HepG2 (cell line): ENCODE measurements around the gene ACACB. TPM values are rescaled to one million over a fixed set of nuclear protein-coding genes. Genes with fewer than 3 reads are reported as not detected.

Source experiments
- ARID5B ChIP-seq: IDR thresholded peaks from 2 replicates; pipeline ENCODE4 v1.4.0; 2020; ENCODE audit warnings: mild to moderate bottlenecking, missing genetic modification reagents
- ATF4 ChIP-seq, 2 experiments: fragments of 450-650 bp in 1 of 2; sonication (generic) in 1 of 2; formaldehyde crosslinking; IDR thresholded peaks; 2 replicates each; pipeline versions ENCODE4 v1.5.0 to v1.8.0; 2020 to 2022; ENCODE audit warnings: mild to moderate bottlenecking in 1 of 2, missing genetic modification reagents in 1 of 2
- E2F5 ChIP-seq: sonication (generic); formaldehyde crosslinking; conservative IDR thresholded peaks from 2 replicates; pipeline ENCODE4 v1.4.0; 2020; ENCODE audit warnings: missing genetic modification reagents
- FOXM1 ChIP-seq: sonication (generic); formaldehyde crosslinking; IDR thresholded peaks from 2 replicates; pipeline ENCODE4 v1.5.0; 2020; ENCODE audit warnings: missing genetic modification reagents
- MAX ChIP-seq: IDR thresholded peaks from 2 replicates; pipeline ENCODE4 v1.6.1; 2012; ENCODE audit warnings: inconsistent platforms
- MXD4 ChIP-seq: IDR thresholded peaks from 2 replicates; pipeline ENCODE4 v1.6.1; 2016; ENCODE audit warnings: mild to moderate bottlenecking, missing biosample characterization, missing genetic modification reagents
- REST ChIP-seq, 2 experiments: IDR thresholded peaks; 2 replicates each; pipeline ENCODE4 v1.6.1; 2011 to 2012; ENCODE audit warnings: low read length in 2 of 2, borderline replicate concordance in 1 of 2, low read depth in 1 of 2, mild to moderate bottlenecking in 1 of 2, moderate library complexity in 1 of 2
- RNF2 ChIP-seq: fragments of 450-650 bp; conservative IDR thresholded peaks from 2 replicates; pipeline ENCODE4 v1.6.1; 2016; ENCODE audit warnings: low read depth
- SAP130 ChIP-seq: IDR thresholded peaks from 2 replicates; pipeline ENCODE4 v1.6.1; 2016; ENCODE audit warnings: low read depth
- SOX6 ChIP-seq, 2 experiments: fragments of 450-650 bp in 1 of 2; sonication (generic) in 1 of 2; formaldehyde crosslinking in 1 of 2; IDR thresholded peaks; 2 replicates each; pipeline versions ENCODE4 v1.4.0 to v1.6.1; 2017 to 2020; ENCODE audit warnings: antibody characterized with exemption in 1 of 2, mild to moderate bottlenecking in 1 of 2, missing genetic modification reagents in 1 of 2
- TFDP2 ChIP-seq: sonication (generic); formaldehyde crosslinking; IDR thresholded peaks from 2 replicates; pipeline ENCODE4 v1.4.0; 2020; ENCODE audit warnings: missing genetic modification reagents
- polyA plus RNA-seq, 8 experiments: library from polyadenylated mRNA; depleted of rRNA in 3 of 8; stranded (reverse) in 7 of 8; unstranded in 1 of 8; fragments of >200 nt; fragmentation: Illumina TruSeq in 4 of 8; extraction: Trizol in 4 of 8; gene quantifications; 2 replicates each; pipeline versions ENCODE4 v1.2.1 to v1.2.3, GENCODE V29; 2011 to 2016; ENCODE audit warnings: low read depth in 4 of 8, missing spikeins in 1 of 8, mixed read lengths in 1 of 8; ENCODE audit not compliant: insufficient read depth in 1 of 8
- total RNA-seq, 5 experiments: library from RNA; depleted of rRNA; stranded (reverse); fragments of >200 nt; fragmentation: Illumina TruSeq; extraction: Trizol; gene quantifications; 2 replicates each; pipeline ENCODE4 v1.2.3, GENCODE V29; 2016; ENCODE audit warnings: low read depth in 1 of 5

The ACACB gene
- total and polyA plus RNA-seq, 2 of the 13 experiments (the other 11 are each of a cell fraction or from before 2014, with no cell fraction given), result 6.2 to 8.6 TPM

GRCh38 chr12:109308534-109309380 is 192.4 kb downstream of the ACACB start, which contains the start of gene FOXN4 (continued):
- peak; percentile 33 to 89 for TF ChIP-seq REST (IDR thresholded peaks at IDR 0.05; ENCODE audit: borderline replicate concordance in 1 of 2, low read depth in 1 of 2, low read length in 2 of 2)
- 0 out of 4 replicates have a peak, but pooled peaks of 1 of the 2 experiments have one; percentile 35 for TF ChIP-seq ATF4 (CRISPR knock-in tag; IDR thresholded peaks at IDR 0.05)
- no peak for TF ChIP-seq ARID5B (CRISPR knock-in tag)
- TF ChIP-seq SAP130 (CRISPR knock-in tag), result 0 out of 2 replicates have a peak, but pooled peaks have one; percentile 18
- TF ChIP-seq E2F5 (CRISPR knock-in tag), result peak; percentile 82
- TF ChIP-seq TFDP2, result peak; percentile 89
- TF ChIP-seq FOXM1 (CRISPR knock-in tag), result no peak
- TF ChIP-seq MAX, result peak; percentile 45; the same call in 1 of the 2 replicates
- no peak for TF ChIP-seq MXD4
- TF ChIP-seq RNF2, result peak; percentile 60; the same call in 1 of the 2 replicates
- no peak for TF ChIP-seq SOX6 (IDR thresholded peaks at IDR 0.05)
- TF ChIP-seq SOX6 (CRISPR knock-in tag; IDR thresholded peaks at IDR 0.05), result no peak
